Dendritic cell treated with granulocyte-macrophage colony-stimulating factor and Interleukin-4, amounts not matched to agents 40 ng/mL and 50 ng/mL, for 4 days (primary cell): Measurements from ENCODE around the gene TMEM240.

Experiments
- H3K27ac Mint-ChIP-seq: one replicate; pipeline ENCODE4 v1.8.0; 2022; ENCODE audit warnings: mild to moderate bottlenecking, mixed read lengths
- H3K27me3 Mint-ChIP-seq: one replicate; pipeline ENCODE4 v1.8.0; 2022; ENCODE audit warnings: mild to moderate bottlenecking, mixed read lengths
- H3K36me3 Mint-ChIP-seq: one replicate; pipeline ENCODE4 v1.8.0; 2022; ENCODE audit warnings: low read depth, mixed read lengths
- H3K4me1 Mint-ChIP-seq: one replicate; pipeline ENCODE4 v1.8.0; 2022; ENCODE audit warnings: low read depth, mixed read lengths
- H3K4me3 Mint-ChIP-seq: one replicate; pipeline ENCODE4 v1.8.0; 2022; ENCODE audit warnings: mild to moderate bottlenecking, moderate library complexity, mixed read lengths
- H3K9me3 Mint-ChIP-seq: one replicate; pipeline ENCODE4 v1.8.0; 2022; ENCODE audit warnings: mixed read lengths
- intact Hi-C: fragments of 100-400 bp; cut with micrococcal nuclease; formaldehyde crosslinking; loops from one replicate; pipeline ENCODE4 v1.15.0; 2022

TMEM240 gene

DNA sequence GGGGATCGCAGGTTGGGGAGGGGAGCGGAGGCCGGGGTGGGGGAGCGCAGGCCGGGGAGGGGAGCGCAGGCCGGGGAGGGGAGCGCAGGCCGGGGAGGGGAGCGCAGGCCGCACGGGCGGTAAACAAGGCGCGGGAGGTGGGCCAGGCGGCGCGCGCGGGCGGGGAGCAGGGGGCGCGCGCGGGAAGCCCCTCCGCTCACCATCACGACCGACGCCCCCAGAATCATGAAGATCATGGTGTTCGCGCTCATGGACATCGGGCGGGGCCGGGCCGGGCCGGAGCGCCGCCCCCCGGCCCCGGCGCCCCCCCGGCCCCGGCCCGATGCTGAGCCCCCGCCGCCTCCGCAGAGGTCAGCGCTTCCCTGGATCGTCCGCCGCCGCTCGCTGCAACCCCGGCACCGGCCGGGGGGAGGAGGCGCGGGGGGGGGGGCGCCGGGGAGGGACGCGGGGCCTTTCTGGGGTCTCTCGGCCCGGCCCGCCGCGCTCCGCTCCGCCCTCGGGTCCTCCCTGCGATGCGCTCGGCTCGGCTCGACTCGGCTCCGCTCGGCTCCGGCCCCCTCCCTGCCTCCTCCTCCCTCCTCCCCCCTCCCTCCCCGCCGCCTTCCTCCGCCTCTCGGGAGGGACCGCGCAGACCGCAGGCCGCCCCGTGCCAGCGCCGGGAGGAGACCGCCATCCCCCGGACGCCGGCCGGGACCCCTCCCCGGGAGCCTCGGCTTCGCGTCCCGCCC is at the start of gene TMEM240:
TMEM240 (minus strand) TSS at position 535 of the 728 bp plus-strand sequence; CDS start at position 257, 278 bp downstream.
- no peaks in the 10 kb centered on the region for H3K4me1 Mint-ChIP-seq
- H3K9me3 Mint-ChIP-seq = no peaks in the 10 kb centered on the region
- H3K27ac Mint-ChIP-seq = no peak within 1 kb of the TSS
- H3K36me3 Mint-ChIP-seq = peaks cover 45% of the 10 kb centered on the region
- H3K27me3 Mint-ChIP-seq = peaks cover 26% of the 10 kb centered on the region
- intact Hi-C loops = no loop called here
- H3K4me3 Mint-ChIP-seq = peak within 1 kb of the TSS; percentile 34

DNA sequence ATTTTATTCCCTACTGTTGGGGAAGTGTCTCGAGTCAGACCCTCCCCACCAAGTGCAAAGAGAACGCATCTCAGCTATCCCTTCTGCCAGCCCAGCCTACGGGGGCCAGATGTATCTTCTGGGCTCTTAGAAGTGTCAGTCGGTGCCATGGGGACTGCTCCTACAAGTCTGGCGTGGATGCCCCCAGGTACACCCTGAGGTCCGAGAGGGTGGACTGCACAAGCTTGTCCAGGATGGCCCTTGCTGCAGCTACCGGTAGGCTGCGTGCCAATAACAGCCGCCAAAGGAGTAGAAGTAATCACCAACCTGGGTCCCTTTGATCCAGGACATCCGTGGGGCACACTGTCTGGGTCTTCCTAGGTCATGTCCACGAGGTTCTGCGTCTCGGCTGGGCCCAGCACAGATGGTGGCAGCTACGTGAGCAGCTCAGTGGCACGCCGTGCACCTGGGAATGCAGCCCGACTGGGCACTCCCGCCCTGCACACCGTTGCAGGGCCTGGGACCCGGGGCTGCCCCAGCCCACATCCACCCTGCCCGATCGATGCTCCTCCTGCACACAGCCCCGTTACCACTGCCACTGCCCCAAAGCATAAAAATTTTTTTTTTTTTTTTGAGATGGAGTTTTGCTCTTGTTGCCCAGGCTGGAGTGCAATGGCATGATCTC is 43.1 kb upstream of the TMEM240 start:
- Mint-ChIP-seq H3K4me3 (no peak overlapping the region), H3K9me3 (no peaks in the 10 kb centered on the region), H3K27ac (no peak overlapping the region), H3K27me3 (peaks cover 59% of the 10 kb centered on the region), H3K36me3 (no peaks in the 10 kb centered on the region), H3K4me1 (no peaks in the 10 kb centered on the region)
- intact Hi-C loops = no loop called here

DNA sequence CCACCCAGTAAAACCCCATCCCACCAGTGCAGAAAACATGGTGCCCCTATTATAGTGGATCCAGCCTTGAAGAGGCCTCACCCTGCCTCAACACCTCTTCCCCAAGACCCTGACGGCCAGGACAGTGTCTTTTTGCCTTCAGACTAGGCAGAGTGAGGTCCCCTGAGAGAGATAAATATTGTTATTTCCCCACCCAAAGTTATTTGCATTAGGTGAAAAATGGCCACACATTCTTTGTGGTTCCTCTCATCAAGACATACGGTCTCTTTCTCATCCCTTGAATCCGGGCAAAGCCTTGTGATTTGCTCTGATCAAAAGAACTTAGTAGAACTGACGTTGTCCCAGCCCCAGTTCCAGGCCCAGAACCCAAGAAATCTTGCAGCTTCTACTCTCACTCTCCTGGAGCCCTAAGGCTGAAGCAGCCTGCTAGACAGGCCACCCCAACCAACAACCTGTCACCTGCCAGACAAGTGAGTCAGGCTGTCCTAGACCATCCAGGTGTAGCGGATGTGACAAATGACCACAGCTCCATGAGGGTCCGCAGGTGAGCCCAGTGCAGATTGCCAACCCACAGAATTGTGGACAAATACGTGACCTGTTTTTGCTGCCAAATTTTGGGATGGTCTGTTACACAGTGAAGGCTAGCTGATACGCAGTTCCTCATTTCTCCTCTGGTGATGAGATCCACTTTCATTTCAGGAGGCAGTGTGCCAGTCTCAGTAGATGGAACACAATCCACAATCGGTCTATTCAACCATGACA is 42.3 kb upstream of the TMEM240 start:
- H3K27me3 Mint-ChIP-seq = peaks cover 63% of the 10 kb centered on the region
- H3K36me3 Mint-ChIP-seq = no peaks in the 10 kb centered on the region
- no peak overlapping the region for H3K27ac Mint-ChIP-seq
- H3K4me1 Mint-ChIP-seq = no peaks in the 10 kb centered on the region
- no peak overlapping the region for H3K4me3 Mint-ChIP-seq
- no peaks in the 10 kb centered on the region for H3K9me3 Mint-ChIP-seq
- intact Hi-C loops = no loop called here

DNA sequence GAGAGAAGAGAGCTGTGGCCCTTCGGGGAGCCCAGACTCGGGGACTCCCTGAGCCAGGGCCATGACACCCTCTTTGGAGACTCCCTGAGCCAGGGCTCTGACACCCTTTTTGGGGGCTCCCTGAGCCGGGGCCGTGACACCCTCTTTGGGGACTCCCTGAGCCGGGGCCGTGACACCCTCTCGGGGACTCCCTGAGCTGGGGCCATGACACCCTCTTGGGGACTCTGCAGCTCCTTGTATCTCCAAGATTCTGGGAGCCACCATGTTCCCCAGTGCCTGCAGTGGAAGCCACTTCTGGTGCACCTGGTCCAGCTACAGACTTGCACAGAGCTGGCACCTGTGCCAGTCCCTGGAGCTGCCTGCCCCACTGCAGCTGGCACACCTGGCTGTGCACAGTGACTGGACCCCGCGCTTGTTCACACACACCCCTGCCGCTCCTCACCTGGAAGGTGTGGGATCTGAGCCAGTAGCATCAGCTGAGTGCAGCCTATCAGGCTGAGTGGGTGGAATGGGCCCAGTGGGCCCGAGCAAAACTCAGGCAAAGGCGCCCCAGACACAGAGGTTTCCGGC is 38.0 kb upstream of the TMEM240 start:
- Mint-ChIP-seq H3K4me1 (peaks cover 11% of the 10 kb centered on the region), H3K36me3 (peaks cover 16% of the 10 kb centered on the region), H3K9me3 (no peaks in the 10 kb centered on the region), H3K27ac (no peak overlapping the region), H3K27me3 (peaks cover 39% of the 10 kb centered on the region), H3K4me3 (no peak overlapping the region)
- intact Hi-C loops = no loop called here

DNA sequence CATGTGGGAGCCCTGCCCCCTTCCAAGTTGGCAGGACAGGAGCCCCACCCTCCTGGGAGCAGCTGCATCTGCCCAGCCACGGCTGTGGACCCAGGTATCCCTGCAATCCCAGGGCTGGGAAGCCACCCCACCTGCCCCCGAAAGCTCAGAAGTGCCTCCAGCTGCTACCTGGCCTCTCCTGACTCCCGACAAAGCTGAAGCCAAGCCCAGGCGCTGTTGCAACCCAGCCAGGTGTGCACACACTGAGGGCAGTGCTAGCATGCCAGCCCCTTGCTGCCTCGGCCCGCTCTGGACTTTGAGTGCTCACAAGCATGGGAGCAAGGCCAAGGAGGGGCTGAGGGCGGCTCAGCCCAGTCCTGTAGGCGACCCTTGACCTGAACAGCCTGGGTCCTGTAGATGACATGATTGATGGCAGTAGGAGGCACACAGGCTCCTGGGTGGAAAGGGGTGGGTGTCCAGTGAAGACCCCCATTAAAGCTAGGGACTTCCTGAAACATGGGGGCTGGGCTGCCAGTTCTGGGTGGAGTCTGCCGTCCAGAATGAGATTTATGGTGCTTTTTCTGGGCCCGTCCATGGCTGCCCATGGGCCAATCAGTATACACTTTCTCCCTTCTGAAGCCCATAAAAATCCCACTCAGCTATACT is 37.1 kb upstream of the TMEM240 start:
- H3K27me3 Mint-ChIP-seq = peaks cover 33% of the 10 kb centered on the region
- intact Hi-C loops = no loop called here
- H3K4me1 Mint-ChIP-seq = peaks cover 16% of the 10 kb centered on the region
- H3K9me3 Mint-ChIP-seq = no peaks in the 10 kb centered on the region
- no peak overlapping the region for H3K4me3 Mint-ChIP-seq
- peaks cover 20% of the 10 kb centered on the region for H3K36me3 Mint-ChIP-seq
- H3K27ac Mint-ChIP-seq = no peak overlapping the region

DNA sequence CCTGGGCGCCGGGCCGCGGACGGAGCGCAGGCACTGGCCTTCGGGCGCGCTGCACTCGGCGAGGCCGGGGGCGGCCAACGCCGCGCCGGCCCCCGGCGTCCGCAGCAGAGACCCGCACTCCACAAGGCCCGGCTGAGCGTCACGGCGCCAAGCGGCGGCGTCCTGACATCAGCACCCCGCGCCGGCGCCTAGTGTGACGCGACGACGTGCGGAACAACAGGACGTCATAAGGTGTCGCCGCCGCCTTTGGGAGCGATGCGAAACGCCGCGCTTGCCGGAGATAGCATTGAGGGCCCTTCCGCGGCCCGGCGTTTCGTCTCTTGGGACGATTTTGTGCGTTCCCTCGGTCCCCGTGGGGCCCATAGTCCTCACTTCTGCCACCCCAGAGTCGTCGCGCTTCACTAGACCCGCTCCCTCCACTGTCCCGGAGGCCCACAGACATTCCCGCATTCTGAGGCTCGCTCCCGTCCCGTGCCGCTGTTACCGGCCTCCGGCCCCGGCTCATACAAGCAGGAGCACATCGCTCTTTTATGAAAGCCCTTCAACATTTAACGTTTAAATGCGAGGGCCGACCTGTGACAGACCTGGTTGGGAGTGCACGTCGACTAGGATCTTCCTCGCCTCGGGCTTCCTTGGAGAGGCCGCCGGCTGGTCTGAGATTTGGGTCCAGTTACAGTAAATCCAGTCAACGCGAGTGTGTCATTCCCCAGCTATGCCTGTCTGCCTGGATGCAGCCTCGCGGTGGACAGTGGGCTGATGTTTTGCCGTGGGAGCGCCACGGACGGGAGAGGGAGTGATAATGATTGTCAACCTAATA is 34.5 kb upstream of the TMEM240 start, which contains the start of gene SSU72:
SSU72 (minus strand) TSS at position 143 of the 817 bp plus-strand sequence. CDS start 306 bp downstream, outside the sequence.
- Mint-ChIP-seq H3K27me3 (peaks cover 17% of the 10 kb centered on the region), H3K9me3 (no peaks in the 10 kb centered on the region), H3K4me3 (peak within 1 kb of the TSS; percentile 93), H3K36me3 (peaks cover 38% of the 10 kb centered on the region), H3K4me1 (peaks cover 27% of the 10 kb centered on the region), H3K27ac (peak within 1 kb of the TSS; percentile 98)
- intact Hi-C loops = loop anchor here (1.0 kb wide), 1 partner anchor 40 kb away; the partner anchor contains the start of gene MIB2

DNA sequence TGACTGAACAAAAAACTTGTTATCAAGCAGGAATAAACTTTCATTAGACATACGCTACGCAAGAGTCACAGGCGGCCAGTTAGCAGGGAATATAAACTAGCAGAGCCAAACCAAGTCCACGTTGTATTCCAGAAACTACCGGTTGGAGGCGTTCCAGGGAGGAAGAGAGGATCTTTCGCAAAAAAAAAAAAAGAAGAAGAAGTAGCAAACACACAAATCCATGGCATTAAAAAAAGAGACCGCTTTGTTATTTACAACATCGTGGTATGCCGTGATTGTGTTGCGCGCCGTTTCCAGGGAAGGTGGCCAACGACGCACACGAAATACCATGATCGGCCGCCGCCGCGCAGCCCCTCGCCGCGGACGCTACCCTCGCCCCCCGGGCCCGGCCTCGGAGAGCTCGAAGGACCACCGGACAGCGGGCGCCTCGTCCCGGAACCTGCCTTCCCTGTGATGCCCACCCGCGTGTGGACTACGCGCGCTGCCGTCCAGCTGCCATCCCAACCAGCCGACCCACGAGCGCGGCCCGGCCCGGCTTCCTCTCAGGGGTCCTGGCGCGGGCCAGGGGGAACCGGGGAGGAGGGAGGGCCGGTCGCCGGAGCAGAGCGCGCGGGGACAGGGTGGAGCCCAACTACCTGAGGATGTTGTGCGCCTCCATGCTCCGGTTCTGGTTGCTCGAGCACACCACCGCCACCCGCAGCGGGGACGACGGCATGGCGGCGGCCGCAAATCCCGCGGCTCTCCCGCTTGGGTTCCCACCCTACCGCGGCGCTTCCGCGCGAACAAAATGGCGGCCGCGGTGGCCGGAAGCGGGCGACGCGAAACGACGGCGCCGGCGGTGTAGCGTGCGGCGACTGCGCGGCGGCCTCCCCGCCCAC is 33.7 kb upstream of the TMEM240 start:
- H3K27ac Mint-ChIP-seq = peak overlapping the region; percentile 98
- H3K4me3 Mint-ChIP-seq = peak overlapping the region; percentile 89
- H3K27me3 Mint-ChIP-seq = peaks cover 14% of the 10 kb centered on the region
- H3K4me1 Mint-ChIP-seq = peaks cover 34% of the 10 kb centered on the region
- H3K36me3 Mint-ChIP-seq = peaks cover 47% of the 10 kb centered on the region
- H3K9me3 Mint-ChIP-seq = no peaks in the 10 kb centered on the region
- intact Hi-C loops = loop anchor here (1.0 kb wide), 1 partner anchor 41 kb away; the partner anchor contains the start of gene MIB2

DNA sequence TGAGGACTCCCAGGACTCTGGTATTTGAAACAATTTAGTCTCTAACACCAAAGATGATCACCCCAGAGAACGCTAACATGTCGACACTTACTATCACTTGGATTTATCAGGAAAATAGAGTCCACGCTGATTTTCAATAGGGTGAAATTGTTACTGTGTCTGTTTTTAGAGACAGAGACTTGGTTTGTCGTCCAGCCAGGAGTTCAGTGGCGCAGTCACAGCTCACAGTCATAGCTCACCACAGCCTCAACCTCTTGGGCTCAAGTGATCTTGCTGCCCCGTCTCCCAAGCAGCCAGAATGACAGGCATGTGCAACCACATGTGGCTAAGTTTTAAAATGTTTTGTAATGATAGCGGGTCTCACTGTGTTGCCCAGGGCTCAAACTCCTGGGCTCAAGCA is 28.9 kb upstream of the TMEM240 start:
- H3K9me3 Mint-ChIP-seq = no peaks in the 10 kb centered on the region
- intact Hi-C loops = no loop called here
- peaks cover 75% of the 10 kb centered on the region for H3K36me3 Mint-ChIP-seq
- H3K27ac Mint-ChIP-seq = no peak overlapping the region
- H3K4me1 Mint-ChIP-seq = peaks cover 38% of the 10 kb centered on the region
- H3K4me3 Mint-ChIP-seq = no peak overlapping the region
- no peaks in the 10 kb centered on the region for H3K27me3 Mint-ChIP-seq

DNA sequence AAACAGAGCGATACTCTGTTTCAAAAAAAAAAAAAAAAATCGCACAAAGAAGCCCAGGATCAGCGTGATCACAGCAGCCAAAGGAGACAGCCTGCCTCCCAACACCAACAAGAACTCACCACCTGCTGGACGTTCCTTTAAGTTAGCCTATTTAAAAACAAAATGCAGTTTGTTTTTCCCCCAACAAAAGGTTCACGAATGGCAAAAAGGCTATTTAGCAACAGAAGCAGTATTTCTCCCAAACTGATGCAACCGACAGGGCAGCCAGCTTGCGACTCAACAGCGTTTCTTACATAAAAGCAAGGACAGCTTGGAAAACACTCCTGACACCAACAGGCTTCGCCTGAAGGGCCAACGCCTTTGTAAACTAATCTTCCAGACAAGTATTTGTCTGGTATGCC is 27.5 kb upstream of the TMEM240 start:
- H3K9me3 Mint-ChIP-seq = no peaks in the 10 kb centered on the region
- H3K36me3 Mint-ChIP-seq = peaks cover 77% of the 10 kb centered on the region
- peaks cover 29% of the 10 kb centered on the region for H3K4me1 Mint-ChIP-seq
- H3K27ac Mint-ChIP-seq = no peak overlapping the region
- no peak overlapping the region for H3K4me3 Mint-ChIP-seq
- intact Hi-C loops = no loop called here
- H3K27me3 Mint-ChIP-seq = no peaks in the 10 kb centered on the region

DNA sequence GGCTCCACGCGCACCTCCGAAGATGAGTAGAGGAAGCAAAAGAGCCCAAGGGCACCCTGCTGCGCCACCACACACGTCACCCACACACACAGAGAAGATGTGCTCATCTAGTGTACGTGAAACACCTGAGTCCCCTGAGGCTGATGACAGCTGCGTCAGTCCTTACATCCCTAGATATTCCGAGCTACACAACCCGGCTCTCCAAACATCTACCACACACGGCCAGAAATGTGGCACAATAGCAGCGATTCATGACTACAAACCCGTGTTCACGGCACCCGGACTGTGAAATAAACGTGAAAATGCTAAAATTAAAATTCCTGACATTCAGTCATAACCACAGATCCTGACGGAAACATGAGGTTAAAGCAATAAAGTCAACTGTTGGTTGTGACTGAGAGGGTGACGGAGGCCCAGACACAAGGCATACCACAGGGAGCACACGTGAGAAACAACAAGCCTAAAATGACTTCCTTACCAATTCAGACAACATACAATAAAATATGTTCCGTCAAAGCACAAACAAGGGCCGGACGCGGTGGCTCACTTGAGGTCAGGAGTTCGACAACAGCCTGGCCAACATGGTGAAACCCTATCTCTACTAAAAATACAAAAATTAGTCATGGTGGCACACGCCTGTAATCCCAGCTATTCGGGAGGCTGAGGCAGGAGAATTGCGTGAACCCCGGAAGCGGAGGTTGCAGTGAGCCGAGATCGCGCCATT is 26.9 kb upstream of the TMEM240 start:
- no peaks in the 10 kb centered on the region for H3K9me3 Mint-ChIP-seq
- intact Hi-C loops = no loop called here
- peaks cover 29% of the 10 kb centered on the region for H3K4me1 Mint-ChIP-seq
- peaks cover 83% of the 10 kb centered on the region for H3K36me3 Mint-ChIP-seq
- H3K27ac Mint-ChIP-seq = no peak overlapping the region
- no peak overlapping the region for H3K4me3 Mint-ChIP-seq
- no peaks in the 10 kb centered on the region for H3K27me3 Mint-ChIP-seq

DNA sequence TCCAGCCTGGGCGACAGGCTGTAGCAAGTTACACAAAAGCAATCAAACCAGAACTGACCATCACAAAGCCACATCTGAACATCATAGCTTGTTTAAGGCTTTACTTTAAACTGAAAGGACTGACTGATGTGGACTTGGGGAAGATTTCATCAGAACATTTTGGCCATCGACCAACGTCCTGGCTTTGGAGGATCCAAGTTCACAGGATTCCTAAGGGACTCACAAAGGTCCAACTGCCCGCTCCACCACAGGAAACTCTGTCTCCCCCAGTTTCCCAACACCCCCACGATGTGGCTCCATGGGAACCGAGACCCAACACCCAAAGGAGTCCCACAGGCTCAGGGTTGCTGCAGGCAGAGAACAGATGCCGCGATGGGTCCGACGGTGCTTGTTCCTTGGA is 24.9 kb upstream of the TMEM240 start:
- no peaks in the 10 kb centered on the region for H3K27me3 Mint-ChIP-seq
- no peaks in the 10 kb centered on the region for H3K9me3 Mint-ChIP-seq
- peaks cover 23% of the 10 kb centered on the region for H3K4me1 Mint-ChIP-seq
- intact Hi-C loops = no loop called here
- H3K4me3 Mint-ChIP-seq = no peak overlapping the region
- H3K27ac Mint-ChIP-seq = no peak overlapping the region
- peaks cover 85% of the 10 kb centered on the region for H3K36me3 Mint-ChIP-seq

DNA sequence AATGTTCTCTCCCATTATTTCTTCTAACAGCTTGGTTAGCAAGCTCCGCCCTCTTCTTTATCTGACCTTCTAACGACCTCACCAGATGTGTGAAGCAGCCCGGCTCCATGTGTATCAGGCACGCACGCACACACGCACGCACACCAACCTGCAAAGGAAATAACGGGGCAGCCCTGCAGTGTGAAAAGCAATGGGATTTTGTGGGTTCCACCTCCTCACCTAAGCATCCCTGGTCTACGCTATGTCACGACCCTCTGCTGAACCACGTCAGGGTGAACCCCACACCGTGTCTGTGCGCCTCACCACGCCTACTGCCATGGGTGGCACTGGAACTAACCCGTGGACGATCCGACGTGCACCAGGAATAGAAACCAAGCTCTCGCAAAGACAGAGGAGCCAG is 23.8 kb upstream of the TMEM240 start:
- Mint-ChIP-seq H3K4me1 (peaks cover 12% of the 10 kb centered on the region), H3K9me3 (no peaks in the 10 kb centered on the region), H3K4me3 (no peak overlapping the region), H3K27ac (no peak overlapping the region), H3K27me3 (no peaks in the 10 kb centered on the region), H3K36me3 (peaks cover 84% of the 10 kb centered on the region)
- intact Hi-C loops = no loop called here
